ENCODE data around the gene CPED1.

- TF ChIP-seq, protein P1, sequence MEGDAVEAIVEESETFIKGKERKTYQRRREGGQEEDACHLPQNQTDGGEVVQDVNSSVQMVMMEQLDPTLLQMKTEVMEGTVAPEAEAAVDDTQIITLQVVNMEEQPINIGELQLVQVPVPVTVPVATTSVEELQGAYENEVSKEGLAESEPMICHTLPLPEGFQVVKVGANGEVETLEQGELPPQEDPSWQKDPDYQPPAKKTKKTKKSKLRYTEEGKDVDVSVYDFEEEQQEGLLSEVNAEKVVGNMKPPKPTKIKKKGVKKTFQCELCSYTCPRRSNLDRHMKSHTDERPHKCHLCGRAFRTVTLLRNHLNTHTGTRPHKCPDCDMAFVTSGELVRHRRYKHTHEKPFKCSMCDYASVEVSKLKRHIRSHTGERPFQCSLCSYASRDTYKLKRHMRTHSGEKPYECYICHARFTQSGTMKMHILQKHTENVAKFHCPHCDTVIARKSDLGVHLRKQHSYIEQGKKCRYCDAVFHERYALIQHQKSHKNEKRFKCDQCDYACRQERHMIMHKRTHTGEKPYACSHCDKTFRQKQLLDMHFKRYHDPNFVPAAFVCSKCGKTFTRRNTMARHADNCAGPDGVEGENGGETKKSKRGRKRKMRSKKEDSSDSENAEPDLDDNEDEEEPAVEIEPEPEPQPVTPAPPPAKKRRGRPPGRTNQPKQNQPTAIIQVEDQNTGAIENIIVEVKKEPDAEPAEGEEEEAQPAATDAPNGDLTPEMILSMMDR (conservative IDR thresholded peaks at IDR 0.05; ENCODE audit: low read depth, low read length), result no peak
- no peak for TF ChIP-seq EZH2 (IDR thresholded peaks at IDR 0.05; ENCODE audit: low read length, unreplicated experiment)
Measured at GRCh38 chr7:121303422-121304101, 315.1 kb downstream of the CPED1 start.

All from PC-3 (cell line).